HL-60 (cell line): ENCODE results near the gene GMDS.

ENCODE experiments used
- GABPA ChIP-seq: IDR thresholded peaks from 2 replicates; pipeline ENCODE4 v1.6.1; 2012; ENCODE audit warnings: low read depth
- POLR2AphosphoS5 ChIP-seq: IDR thresholded peaks from 2 replicates; pipeline ENCODE4 v1.6.1; 2012; ENCODE audit warnings: low read depth
- SPI1 ChIP-seq: IDR thresholded peaks from 2 replicates; pipeline ENCODE4 v1.6.1; 2012; ENCODE audit warnings: low read depth, mild to moderate bottlenecking, borderline replicate concordance
- TF ChIP-seq, protein P1 (sequence below): IDR thresholded peaks from one replicate; pipeline ENCODE4 v1.5.1; 2011; ENCODE audit warnings: low read length, control low read depth, inconsistent platforms; ENCODE audit not compliant: insufficient read depth
- TF ChIP-seq, protein P2 (sequence below): IDR thresholded peaks from 2 replicates; pipeline ENCODE4 v1.6.1; 2012; ENCODE audit warnings: low read depth; ENCODE audit not compliant: insufficient replicate concordance

DNA sequence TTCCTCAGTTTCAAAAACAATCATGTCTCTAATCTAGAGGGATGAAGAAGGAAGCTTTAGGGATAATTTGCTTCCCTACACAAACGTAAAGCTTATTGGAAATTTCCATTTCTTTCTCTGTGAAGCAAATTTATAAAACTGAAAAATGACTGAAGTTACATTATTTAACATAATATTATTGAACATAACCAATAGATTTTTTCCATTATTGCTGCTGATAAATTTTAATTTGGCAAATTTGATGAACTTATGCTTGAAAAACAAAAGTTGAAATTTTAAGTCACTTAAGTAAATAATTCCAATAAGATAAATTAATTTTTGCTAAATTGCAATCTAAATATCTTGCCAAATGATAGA is 140.9 kb downstream of the GMDS start:
- TF ChIP-seq, protein P1, sequence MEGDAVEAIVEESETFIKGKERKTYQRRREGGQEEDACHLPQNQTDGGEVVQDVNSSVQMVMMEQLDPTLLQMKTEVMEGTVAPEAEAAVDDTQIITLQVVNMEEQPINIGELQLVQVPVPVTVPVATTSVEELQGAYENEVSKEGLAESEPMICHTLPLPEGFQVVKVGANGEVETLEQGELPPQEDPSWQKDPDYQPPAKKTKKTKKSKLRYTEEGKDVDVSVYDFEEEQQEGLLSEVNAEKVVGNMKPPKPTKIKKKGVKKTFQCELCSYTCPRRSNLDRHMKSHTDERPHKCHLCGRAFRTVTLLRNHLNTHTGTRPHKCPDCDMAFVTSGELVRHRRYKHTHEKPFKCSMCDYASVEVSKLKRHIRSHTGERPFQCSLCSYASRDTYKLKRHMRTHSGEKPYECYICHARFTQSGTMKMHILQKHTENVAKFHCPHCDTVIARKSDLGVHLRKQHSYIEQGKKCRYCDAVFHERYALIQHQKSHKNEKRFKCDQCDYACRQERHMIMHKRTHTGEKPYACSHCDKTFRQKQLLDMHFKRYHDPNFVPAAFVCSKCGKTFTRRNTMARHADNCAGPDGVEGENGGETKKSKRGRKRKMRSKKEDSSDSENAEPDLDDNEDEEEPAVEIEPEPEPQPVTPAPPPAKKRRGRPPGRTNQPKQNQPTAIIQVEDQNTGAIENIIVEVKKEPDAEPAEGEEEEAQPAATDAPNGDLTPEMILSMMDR, result no peak
- TF ChIP-seq, protein P2, sequence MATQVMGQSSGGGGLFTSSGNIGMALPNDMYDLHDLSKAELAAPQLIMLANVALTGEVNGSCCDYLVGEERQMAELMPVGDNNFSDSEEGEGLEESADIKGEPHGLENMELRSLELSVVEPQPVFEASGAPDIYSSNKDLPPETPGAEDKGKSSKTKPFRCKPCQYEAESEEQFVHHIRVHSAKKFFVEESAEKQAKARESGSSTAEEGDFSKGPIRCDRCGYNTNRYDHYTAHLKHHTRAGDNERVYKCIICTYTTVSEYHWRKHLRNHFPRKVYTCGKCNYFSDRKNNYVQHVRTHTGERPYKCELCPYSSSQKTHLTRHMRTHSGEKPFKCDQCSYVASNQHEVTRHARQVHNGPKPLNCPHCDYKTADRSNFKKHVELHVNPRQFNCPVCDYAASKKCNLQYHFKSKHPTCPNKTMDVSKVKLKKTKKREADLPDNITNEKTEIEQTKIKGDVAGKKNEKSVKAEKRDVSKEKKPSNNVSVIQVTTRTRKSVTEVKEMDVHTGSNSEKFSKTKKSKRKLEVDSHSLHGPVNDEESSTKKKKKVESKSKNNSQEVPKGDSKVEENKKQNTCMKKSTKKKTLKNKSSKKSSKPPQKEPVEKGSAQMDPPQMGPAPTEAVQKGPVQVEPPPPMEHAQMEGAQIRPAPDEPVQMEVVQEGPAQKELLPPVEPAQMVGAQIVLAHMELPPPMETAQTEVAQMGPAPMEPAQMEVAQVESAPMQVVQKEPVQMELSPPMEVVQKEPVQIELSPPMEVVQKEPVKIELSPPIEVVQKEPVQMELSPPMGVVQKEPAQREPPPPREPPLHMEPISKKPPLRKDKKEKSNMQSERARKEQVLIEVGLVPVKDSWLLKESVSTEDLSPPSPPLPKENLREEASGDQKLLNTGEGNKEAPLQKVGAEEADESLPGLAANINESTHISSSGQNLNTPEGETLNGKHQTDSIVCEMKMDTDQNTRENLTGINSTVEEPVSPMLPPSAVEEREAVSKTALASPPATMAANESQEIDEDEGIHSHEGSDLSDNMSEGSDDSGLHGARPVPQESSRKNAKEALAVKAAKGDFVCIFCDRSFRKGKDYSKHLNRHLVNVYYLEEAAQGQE, result no peak
- TF ChIP-seq POLR2AphosphoS5 (no peak), GABPA (no peak), SPI1 (no peak)
